WTC11 (cell line): ENCODE data around the gene KIF27. TPM values are rescaled to one million over a fixed set of nuclear protein-coding genes. Genes with fewer than 3 reads are reported as not detected.

Experiments
- ATAC-seq: fragments of 200-7000 bp; cut with Tn5 transposase; 2 replicates; pipeline ENCODE4 v1.10.0; 2021; ENCODE audit warnings: mild to moderate bottlenecking, moderate library complexity
- CTCF ChIA-PET: fragments of 300-600 bp; sonication (Branson Sonifier 250); formaldehyde crosslinking; loops from one replicate; lab custom pipeline; 2021; ENCODE audit warnings: antibody characterized with exemption; lab: Charles Lee
- POLR2A ChIA-PET: fragments of 350-600 bp; sonication (Branson Sonifier 250); formaldehyde crosslinking; loops from one replicate; lab custom pipeline; 2021; ENCODE audit warnings: antibody characterized with exemption; lab: Charles Lee
- DNase-seq: peaks from one replicate; pipeline ENCODE4 v3.0.0; 2021; ENCODE audit warnings: low spot score
- H3K27ac Mint-ChIP-seq: 2 replicates; pipeline ENCODE4 v1.8.0; 2021; ENCODE audit warnings: mixed read lengths
- H3K27me3 Mint-ChIP-seq: 2 replicates; pipeline ENCODE4 v1.8.0; 2021; ENCODE audit warnings: low read depth, mild to moderate bottlenecking, moderate library complexity, mixed read lengths
- H3K36me3 Mint-ChIP-seq: 2 replicates; pipeline ENCODE4 v1.8.0; 2021; ENCODE audit warnings: mixed read lengths
- H3K4me1 Mint-ChIP-seq: 2 replicates; pipeline ENCODE4 v1.8.0; 2022; ENCODE audit warnings: mixed read lengths
- H3K4me3 Mint-ChIP-seq: 2 replicates; pipeline ENCODE4 v1.8.0; 2021; ENCODE audit warnings: mild to moderate bottlenecking, moderate library complexity, mixed read lengths
- H3K9me3 Mint-ChIP-seq: 2 replicates; pipeline ENCODE4 v1.8.0; 2021; ENCODE audit warnings: mixed read lengths
- ATF1 ChIP-seq: sonication (generic); formaldehyde crosslinking; IDR thresholded peaks from 2 replicates; pipeline ENCODE4 v1.8.1; 2023; ENCODE audit warnings: mild to moderate bottlenecking, moderate library complexity, missing genetic modification reagents
- EMX1 ChIP-seq: fragments of 250-450 bp; sonication (Bioruptor Pico); IDR thresholded peaks from 2 replicates; pipeline ENCODE4 v1.8.0; 2021; ENCODE audit warnings: mild to moderate bottlenecking
- ETV6 ChIP-seq: sonication (generic); formaldehyde crosslinking; IDR thresholded peaks from 2 replicates; pipeline ENCODE4 v1.8.1; 2022; ENCODE audit warnings: mild to moderate bottlenecking, missing genetic modification reagents
- FOXJ3 ChIP-seq: sonication (generic); formaldehyde crosslinking; IDR thresholded peaks from 2 replicates; pipeline ENCODE4 v1.9.0; 2021; ENCODE audit warnings: missing genetic modification reagents, mild to moderate bottlenecking, borderline replicate concordance
- GTF2I ChIP-seq: fragments of 250-450 bp; sonication (Bioruptor Pico); conservative IDR thresholded peaks from 2 replicates; pipeline ENCODE4 v1.4.0; 2021; ENCODE audit warnings: mild to moderate bottlenecking
- JAZF1 ChIP-seq: fragments of 250-450 bp; sonication (Bioruptor Pico); IDR thresholded peaks from 2 replicates; pipeline ENCODE4 v1.9.0; 2021; ENCODE audit warnings: moderate library complexity, mild to moderate bottlenecking, inconsistent platforms
- NFATC4 ChIP-seq: fragments of 250-450 bp; sonication (Bioruptor Pico); IDR thresholded peaks from 2 replicates; pipeline ENCODE4 v1.9.0; 2021; ENCODE audit warnings: mild to moderate bottlenecking
- PRRX2 ChIP-seq: fragments of 250-450 bp; sonication (Bioruptor Pico); IDR thresholded peaks from 2 replicates; pipeline ENCODE4 v1.8.0; 2021; ENCODE audit warnings: mild to moderate bottlenecking
- TP53 ChIP-seq: sonication (generic); formaldehyde crosslinking; IDR thresholded peaks from 2 replicates; pipeline ENCODE4 v1.8.1; 2023; ENCODE audit warnings: mild to moderate bottlenecking, missing genetic modification reagents
- ZNF416 ChIP-seq: fragments of 250-450 bp; sonication (Bioruptor Pico); IDR thresholded peaks from 2 replicates; pipeline ENCODE4 v1.9.0; 2021; ENCODE audit warnings: mild to moderate bottlenecking, inconsistent platforms
- ZNF423 ChIP-seq: fragments of 250-450 bp; sonication (Bioruptor Pico); IDR thresholded peaks from 2 replicates; pipeline ENCODE4 v2.1.2; 2022; ENCODE audit warnings: mild to moderate bottlenecking, moderate library complexity
- ZNF671 ChIP-seq: fragments of 250-450 bp; sonication (Bioruptor Pico); IDR thresholded peaks from 2 replicates; pipeline ENCODE4 v1.8.0; 2021; ENCODE audit warnings: mild to moderate bottlenecking
- total RNA-seq: library from RNA; stranded (reverse); gene quantifications from 3 replicates; pipeline ENCODE4 v1.2.3, GENCODE V29; 2021
- TF ChIP-seq, protein P1 (sequence below): fragments of 200-600 bp; IDR thresholded peaks from 2 replicates; pipeline ENCODE4 v1.8.0; 2022; ENCODE audit warnings: antibody characterized with exemption
- TF ChIP-seq, protein P2 (sequence below): fragments of 250-450 bp; sonication (Bioruptor Pico); conservative IDR thresholded peaks from 2 replicates; pipeline ENCODE4 v1.9.0; 2021; ENCODE audit warnings: mild to moderate bottlenecking
- TF ChIP-seq, protein P3 (sequence below): fragments of 250-450 bp; sonication (Bioruptor Pico); IDR thresholded peaks from 2 replicates; pipeline ENCODE4 v1.9.0; 2021; ENCODE audit warnings: mild to moderate bottlenecking
- TF ChIP-seq, protein P4 (sequence below): fragments of 250-450 bp; sonication (Bioruptor Pico); IDR thresholded peaks from 2 replicates; pipeline ENCODE4 v1.9.0; 2021; ENCODE audit warnings: mild to moderate bottlenecking
- TF ChIP-seq, protein P5 (sequence below): fragments of 250-450 bp; sonication (Bioruptor Pico); IDR thresholded peaks from 2 replicates; pipeline ENCODE4 v1.9.0; 2021; ENCODE audit warnings: mild to moderate bottlenecking, borderline replicate concordance
- TF ChIP-seq, protein P6 (sequence below): sonication (generic); formaldehyde crosslinking; IDR thresholded peaks from 2 replicates; pipeline ENCODE4 v1.8.1; 2023; ENCODE audit warnings: mild to moderate bottlenecking, missing genetic modification reagents, moderate library complexity
- TF ChIP-seq, protein P7 (sequence below): fragments of 250-450 bp; sonication (Bioruptor Pico); IDR thresholded peaks from 2 replicates; pipeline ENCODE4 v1.8.0; 2021; ENCODE audit warnings: mild to moderate bottlenecking

KIF27 gene
- total RNA-seq, 1 experiment from 2014 or later = 3.9 TPM

DNA sequence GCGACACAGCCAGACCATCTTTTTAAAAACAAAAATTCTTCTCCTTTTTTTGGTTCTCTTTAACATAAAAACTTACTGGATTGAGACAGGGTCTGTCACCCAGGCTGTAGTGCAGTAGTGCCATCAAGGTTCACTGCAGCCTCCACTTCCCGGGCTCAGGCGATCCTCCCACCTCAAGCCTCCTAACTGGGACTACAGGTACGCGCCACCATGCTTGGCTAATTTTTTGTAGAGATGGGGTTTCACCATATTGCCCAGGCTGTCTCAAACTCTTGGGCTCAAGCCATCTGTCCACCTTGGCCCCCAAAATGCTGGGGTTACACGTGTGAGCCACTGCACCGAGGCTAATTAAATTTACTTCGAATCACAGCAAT lies 45.0 kb upstream of the KIF27 start:
- H3K9me3 Mint-ChIP-seq = no peaks in the 10 kb centered on the region

DNA sequence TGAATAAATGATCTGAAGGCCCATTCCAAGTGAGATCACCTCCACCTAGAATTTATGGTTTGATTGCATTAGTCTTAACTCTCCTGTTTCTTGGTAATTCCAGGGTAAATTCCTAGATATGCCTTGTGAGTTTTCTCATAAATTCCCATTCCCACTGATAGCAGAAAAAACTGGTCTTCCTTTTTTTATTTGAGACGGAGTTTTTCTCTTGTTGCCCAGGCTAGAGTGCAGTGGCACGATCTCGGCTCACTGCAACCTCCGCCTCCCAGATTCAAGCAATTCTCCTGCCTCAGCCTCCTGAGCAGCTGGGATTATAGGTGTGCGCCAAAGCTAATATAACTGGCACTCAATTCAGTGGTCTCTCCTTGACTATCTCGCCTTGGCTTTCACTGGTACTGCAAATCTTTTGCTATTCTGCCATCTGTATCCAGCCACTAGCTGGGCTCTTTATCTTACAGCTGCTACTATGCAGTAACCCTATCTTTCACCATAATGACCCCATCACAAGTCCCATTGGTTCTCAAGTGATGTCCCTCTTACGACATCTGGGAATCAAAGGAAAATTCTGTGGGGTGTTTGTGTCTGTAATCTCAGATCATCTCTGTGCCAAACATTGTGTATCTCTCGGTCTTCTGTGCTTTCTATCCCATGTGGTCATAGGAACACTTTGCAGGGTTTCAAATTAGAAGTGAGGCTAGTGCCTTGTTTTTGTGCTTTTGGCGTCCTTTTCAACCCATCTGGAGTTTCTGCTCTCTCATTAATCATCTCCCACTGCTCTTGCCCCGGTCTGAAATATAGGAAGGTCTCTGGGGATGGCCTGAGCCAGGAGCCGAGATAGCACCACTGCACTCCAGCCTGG lies 44.3 kb upstream of the KIF27 start:
- no peaks in the 10 kb centered on the region for H3K9me3 Mint-ChIP-seq
- ATAC-seq (peak; percentile 46), DNase-seq (no peak)
- ChIA-PET CTCF (no interaction called here), POLR2A (interaction anchor here (0.7 to 2.2 kb wide), 2 partner anchors 9 to 15 kb away, joined by 3 to 15 read pairs; partner anchors contain the start of genes HNRNPK and RMI1)
- H3K27me3 Mint-ChIP-seq = no peaks in the 10 kb centered on the region
- H3K27ac Mint-ChIP-seq = peak overlapping the region; percentile 91
- H3K4me3 Mint-ChIP-seq = no peak overlapping the region
- peaks cover 35% of the 10 kb centered on the region for H3K36me3 Mint-ChIP-seq
- no peaks in the 10 kb centered on the region for H3K4me1 Mint-ChIP-seq
- TF ChIP-seq FOXJ3 (no peak), JAZF1 (CRISPR knock-in tag) (no peak), ZNF423 (CRISPR knock-in tag) (no peak), ZNF416 (CRISPR knock-in tag) (peak; percentile 69)
- TF ChIP-seq, protein P1, sequence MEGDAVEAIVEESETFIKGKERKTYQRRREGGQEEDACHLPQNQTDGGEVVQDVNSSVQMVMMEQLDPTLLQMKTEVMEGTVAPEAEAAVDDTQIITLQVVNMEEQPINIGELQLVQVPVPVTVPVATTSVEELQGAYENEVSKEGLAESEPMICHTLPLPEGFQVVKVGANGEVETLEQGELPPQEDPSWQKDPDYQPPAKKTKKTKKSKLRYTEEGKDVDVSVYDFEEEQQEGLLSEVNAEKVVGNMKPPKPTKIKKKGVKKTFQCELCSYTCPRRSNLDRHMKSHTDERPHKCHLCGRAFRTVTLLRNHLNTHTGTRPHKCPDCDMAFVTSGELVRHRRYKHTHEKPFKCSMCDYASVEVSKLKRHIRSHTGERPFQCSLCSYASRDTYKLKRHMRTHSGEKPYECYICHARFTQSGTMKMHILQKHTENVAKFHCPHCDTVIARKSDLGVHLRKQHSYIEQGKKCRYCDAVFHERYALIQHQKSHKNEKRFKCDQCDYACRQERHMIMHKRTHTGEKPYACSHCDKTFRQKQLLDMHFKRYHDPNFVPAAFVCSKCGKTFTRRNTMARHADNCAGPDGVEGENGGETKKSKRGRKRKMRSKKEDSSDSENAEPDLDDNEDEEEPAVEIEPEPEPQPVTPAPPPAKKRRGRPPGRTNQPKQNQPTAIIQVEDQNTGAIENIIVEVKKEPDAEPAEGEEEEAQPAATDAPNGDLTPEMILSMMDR = no peak
- TF ChIP-seq, protein P2, sequence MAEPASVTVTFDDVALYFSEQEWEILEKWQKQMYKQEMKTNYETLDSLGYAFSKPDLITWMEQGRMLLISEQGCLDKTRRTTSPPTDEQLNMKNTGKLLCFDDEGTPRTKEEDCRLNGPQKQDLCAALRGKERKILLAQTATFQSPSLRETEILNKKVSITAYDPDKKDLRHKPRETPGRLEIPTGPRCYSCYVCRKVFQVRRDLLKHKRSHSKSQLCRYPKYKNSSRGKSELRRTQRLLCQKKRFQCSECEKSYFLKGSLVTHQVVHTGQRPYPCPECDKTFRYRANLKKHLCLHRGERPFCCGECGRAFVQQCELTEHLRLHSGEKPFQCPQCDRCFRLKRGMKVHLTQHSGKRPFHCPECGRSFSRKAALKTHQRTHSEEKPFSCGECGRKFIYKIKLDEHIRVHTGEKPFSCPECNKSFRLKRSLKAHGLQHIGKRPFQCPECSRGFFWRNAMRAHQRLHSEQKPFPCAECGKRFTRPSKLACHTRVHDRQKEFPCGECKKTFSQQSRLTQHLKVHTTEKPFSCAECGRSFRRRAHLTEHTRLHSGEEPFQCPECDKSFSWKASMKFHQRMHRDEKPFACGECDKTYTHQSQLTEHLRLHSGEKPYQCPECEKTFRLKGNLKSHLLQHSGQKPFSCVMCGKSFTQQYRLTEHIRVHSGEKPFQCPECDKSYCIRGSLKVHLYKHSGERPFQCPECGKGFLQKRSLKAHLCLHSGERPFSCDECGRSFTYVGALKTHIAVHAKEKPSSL (CRISPR knock-in tag) = peak; percentile 82; the same call in 1 of the 2 replicates
- TF ChIP-seq, protein P3, sequence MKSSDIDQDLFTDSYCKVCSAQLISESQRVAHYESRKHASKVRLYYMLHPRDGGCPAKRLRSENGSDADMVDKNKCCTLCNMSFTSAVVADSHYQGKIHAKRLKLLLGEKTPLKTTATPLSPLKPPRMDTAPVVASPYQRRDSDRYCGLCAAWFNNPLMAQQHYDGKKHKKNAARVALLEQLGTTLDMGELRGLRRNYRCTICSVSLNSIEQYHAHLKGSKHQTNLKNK = peak; percentile 6; the same call in 1 of the 2 replicates

More for the DNA sequence above, 45.0 kb upstream of the KIF27 start:
- POLR2A ChIA-PET = interaction anchor here (1.3 to 2.2 kb wide), 2 partner anchors 14 kb away, joined by 5 to 15 read pairs; partner anchors contain the start of genes HNRNPK and RMI1
- Mint-ChIP-seq H3K36me3 (peaks cover 42% of the 10 kb centered on the region), H3K4me3 (no peak overlapping the region), H3K27ac (peak overlapping the region; percentile 91; the same call in 1 of the 2 replicates), H3K4me1 (no peaks in the 10 kb centered on the region), H3K27me3 (no peaks in the 10 kb centered on the region)
- CTCF ChIA-PET = no interaction called here
- ATAC-seq (peak; percentile 14), DNase-seq (no peak)
- no peak for TF ChIP-seq TP53 (CRISPR knock-in tag)
- TF ChIP-seq, protein P4, sequence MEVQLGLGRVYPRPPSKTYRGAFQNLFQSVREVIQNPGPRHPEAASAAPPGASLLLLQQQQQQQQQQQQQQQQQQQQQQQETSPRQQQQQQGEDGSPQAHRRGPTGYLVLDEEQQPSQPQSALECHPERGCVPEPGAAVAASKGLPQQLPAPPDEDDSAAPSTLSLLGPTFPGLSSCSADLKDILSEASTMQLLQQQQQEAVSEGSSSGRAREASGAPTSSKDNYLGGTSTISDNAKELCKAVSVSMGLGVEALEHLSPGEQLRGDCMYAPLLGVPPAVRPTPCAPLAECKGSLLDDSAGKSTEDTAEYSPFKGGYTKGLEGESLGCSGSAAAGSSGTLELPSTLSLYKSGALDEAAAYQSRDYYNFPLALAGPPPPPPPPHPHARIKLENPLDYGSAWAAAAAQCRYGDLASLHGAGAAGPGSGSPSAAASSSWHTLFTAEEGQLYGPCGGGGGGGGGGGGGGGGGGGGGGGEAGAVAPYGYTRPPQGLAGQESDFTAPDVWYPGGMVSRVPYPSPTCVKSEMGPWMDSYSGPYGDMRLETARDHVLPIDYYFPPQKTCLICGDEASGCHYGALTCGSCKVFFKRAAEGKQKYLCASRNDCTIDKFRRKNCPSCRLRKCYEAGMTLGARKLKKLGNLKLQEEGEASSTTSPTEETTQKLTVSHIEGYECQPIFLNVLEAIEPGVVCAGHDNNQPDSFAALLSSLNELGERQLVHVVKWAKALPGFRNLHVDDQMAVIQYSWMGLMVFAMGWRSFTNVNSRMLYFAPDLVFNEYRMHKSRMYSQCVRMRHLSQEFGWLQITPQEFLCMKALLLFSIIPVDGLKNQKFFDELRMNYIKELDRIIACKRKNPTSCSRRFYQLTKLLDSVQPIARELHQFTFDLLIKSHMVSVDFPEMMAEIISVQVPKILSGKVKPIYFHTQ = peak; percentile 95
- peak; percentile 22; the same call in 1 of the 2 replicates for TF ChIP-seq GTF2I
- no peak for TF ChIP-seq ATF1 (CRISPR knock-in tag)
- peak; percentile 8; the same call in 1 of the 2 replicates for TF ChIP-seq EMX1 (CRISPR knock-in tag)
- peak; percentile 67; the same call in 1 of the 2 replicates for TF ChIP-seq ZNF416 (CRISPR knock-in tag)
- TF ChIP-seq ZNF671 (CRISPR knock-in tag) = peak; percentile 81
- TF ChIP-seq, protein P5, sequence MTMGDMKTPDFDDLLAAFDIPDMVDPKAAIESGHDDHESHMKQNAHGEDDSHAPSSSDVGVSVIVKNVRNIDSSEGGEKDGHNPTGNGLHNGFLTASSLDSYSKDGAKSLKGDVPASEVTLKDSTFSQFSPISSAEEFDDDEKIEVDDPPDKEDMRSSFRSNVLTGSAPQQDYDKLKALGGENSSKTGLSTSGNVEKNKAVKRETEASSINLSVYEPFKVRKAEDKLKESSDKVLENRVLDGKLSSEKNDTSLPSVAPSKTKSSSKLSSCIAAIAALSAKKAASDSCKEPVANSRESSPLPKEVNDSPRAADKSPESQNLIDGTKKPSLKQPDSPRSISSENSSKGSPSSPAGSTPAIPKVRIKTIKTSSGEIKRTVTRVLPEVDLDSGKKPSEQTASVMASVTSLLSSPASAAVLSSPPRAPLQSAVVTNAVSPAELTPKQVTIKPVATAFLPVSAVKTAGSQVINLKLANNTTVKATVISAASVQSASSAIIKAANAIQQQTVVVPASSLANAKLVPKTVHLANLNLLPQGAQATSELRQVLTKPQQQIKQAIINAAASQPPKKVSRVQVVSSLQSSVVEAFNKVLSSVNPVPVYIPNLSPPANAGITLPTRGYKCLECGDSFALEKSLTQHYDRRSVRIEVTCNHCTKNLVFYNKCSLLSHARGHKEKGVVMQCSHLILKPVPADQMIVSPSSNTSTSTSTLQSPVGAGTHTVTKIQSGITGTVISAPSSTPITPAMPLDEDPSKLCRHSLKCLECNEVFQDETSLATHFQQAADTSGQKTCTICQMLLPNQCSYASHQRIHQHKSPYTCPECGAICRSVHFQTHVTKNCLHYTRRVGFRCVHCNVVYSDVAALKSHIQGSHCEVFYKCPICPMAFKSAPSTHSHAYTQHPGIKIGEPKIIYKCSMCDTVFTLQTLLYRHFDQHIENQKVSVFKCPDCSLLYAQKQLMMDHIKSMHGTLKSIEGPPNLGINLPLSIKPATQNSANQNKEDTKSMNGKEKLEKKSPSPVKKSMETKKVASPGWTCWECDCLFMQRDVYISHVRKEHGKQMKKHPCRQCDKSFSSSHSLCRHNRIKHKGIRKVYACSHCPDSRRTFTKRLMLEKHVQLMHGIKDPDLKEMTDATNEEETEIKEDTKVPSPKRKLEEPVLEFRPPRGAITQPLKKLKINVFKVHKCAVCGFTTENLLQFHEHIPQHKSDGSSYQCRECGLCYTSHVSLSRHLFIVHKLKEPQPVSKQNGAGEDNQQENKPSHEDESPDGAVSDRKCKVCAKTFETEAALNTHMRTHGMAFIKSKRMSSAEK (CRISPR knock-in tag) = 0 out of 2 replicates have a peak, but pooled peaks have one; percentile 86
- TF ChIP-seq NFATC4 = peak; percentile 90
- TF ChIP-seq, protein P6, sequence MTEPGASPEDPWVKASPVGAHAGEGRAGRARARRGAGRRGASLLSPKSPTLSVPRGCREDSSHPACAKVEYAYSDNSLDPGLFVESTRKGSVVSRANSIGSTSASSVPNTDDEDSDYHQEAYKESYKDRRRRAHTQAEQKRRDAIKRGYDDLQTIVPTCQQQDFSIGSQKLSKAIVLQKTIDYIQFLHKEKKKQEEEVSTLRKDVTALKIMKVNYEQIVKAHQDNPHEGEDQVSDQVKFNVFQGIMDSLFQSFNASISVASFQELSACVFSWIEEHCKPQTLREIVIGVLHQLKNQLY (CRISPR knock-in tag) = no peak
- TF ChIP-seq, protein P7, sequence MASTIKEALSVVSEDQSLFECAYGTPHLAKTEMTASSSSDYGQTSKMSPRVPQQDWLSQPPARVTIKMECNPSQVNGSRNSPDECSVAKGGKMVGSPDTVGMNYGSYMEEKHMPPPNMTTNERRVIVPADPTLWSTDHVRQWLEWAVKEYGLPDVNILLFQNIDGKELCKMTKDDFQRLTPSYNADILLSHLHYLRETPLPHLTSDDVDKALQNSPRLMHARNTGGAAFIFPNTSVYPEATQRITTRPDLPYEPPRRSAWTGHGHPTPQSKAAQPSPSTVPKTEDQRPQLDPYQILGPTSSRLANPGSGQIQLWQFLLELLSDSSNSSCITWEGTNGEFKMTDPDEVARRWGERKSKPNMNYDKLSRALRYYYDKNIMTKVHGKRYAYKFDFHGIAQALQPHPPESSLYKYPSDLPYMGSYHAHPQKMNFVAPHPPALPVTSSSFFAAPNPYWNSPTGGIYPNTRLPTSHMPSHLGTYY = peak; percentile 88; the same call in 1 of the 2 replicates
- 0 out of 2 replicates have a peak, but pooled peaks have one; percentile 20 for TF ChIP-seq ETV6 (CRISPR knock-in tag)
- TF ChIP-seq PRRX2 (CRISPR knock-in tag) = peak; percentile 92; the same call in 1 of the 2 replicates
